GM18951 (cell line): ENCODE measurements around the gene CCP110.

Experiments used
- POLR2A ChIP-seq: IDR thresholded peaks from 4 replicates; pipeline ENCODE4 v1.6.1; 2011; ENCODE audit warnings: mild to moderate bottlenecking; ENCODE audit not compliant: insufficient read length, insufficient read depth; ENCODE audit errors: extremely low read depth
- in situ Hi-C: fragments of 300-500 bp; cut with MboI; formaldehyde crosslinking; loops from one replicate; pipeline ENCODE4 v1.12.0; 2022; ENCODE audit warnings: low sequenced_read_pairs, mixed read lengths, inconsistent platforms; ENCODE audit not compliant: unreplicated experiment

The CCP110 gene

GRCh38 chr16:19548144-19548543, 24.4 kb downstream of the CCP110 start:
- TF ChIP-seq POLR2A, result no peak
- in situ Hi-C loops, result no loop called here

- TF ChIP-seq POLR2A, result no peak
- in situ Hi-C loops, result no loop called here
Measured at GRCh38 chr16:19549673-19550072, 25.9 kb downstream of the CCP110 start.

GRCh38 chr16:19555186-19555937, 31.6 kb downstream of the CCP110 start, which contains the start of gene VPS35L:
Gene VPS35L, plus strand, starts transcription at chr16:19555703. Its CDS starts 27 bp downstream, at chr16:19555730.
- TF ChIP-seq POLR2A, result peak; percentile 76
- in situ Hi-C loops, result no loop called here

- TF ChIP-seq POLR2A, result no peak
- in situ Hi-C loops, result no loop called here
Measured at GRCh38 chr16:19555938-19556771, 32.4 kb downstream of the CCP110 start.

- TF ChIP-seq POLR2A, result no peak
- in situ Hi-C loops, result no loop called here
Measured at GRCh38 chr16:19559242-19559910, 35.6 kb downstream of the CCP110 start.

GRCh38 chr16:19560078-19560477, 36.3 kb downstream of the CCP110 start:
- in situ Hi-C loops, result no loop called here
- no peak for TF ChIP-seq POLR2A

- in situ Hi-C loops, result no loop called here
- TF ChIP-seq POLR2A, result no peak
Measured at GRCh38 chr16:19563377-19563776, 39.6 kb downstream of the CCP110 start.

GRCh38 chr16:19566362-19566761, 42.6 kb downstream of the CCP110 start:
- TF ChIP-seq POLR2A, result no peak
- in situ Hi-C loops, result no loop called here

- in situ Hi-C loops, result no loop called here
- TF ChIP-seq POLR2A, result no peak
Measured at GRCh38 chr16:19567560-19567959, 43.8 kb downstream of the CCP110 start.

GRCh38 chr16:19573997-19574396, 50.3 kb downstream of the CCP110 start:
- in situ Hi-C loops, result no loop called here
- no peak for TF ChIP-seq POLR2A

GRCh38 chr16:19574615-19575014, 50.9 kb downstream of the CCP110 start:
- in situ Hi-C loops, result no loop called here

GRCh38 chr16:19578378-19578971, 54.7 kb downstream of the CCP110 start:
- TF ChIP-seq POLR2A, result no peak
- in situ Hi-C loops, result no loop called here

More at GRCh38 chr16:19574615-19575014, 50.9 kb downstream of the CCP110 start:
- TF ChIP-seq POLR2A, result no peak
